Heart left ventricle (tissue), 16 donors: Measurements from ENCODE around the gene TMEFF2. TPM values are rescaled to one million over a fixed set of nuclear protein-coding genes. Genes with fewer than 3 reads are reported as not detected.

Experiments
- ATAC-seq, 4 donors: fragments of 200-7000 bp; cut with Tn5 transposase; one replicate each; pipeline ENCODE4 v1.9.1; 2020 to 2022; ENCODE audit warnings: moderate library complexity in 4 of 4, mild to moderate bottlenecking in 3 of 4, moderate number of reproducible peaks in 1 of 4
- DNase-seq, 5 donors: peaks; one replicate each; pipeline ENCODE4 v3.0.0-alpha.2; 2020
- H3K27ac ChIP-seq, 12 donors: fragments of 200-600 bp; sonication (generic) in 4 of 12; one replicate each; pipeline versions ENCODE4 v1.5.0 to v1.8.0; 2016 to 2022; ENCODE audit warnings: mild to moderate bottlenecking in 2 of 12
- H3K27me3 ChIP-seq, 9 donors: fragments of 200-600 bp; sonication (generic) in 2 of 9; one replicate each; pipeline versions ENCODE4 v1.5.1 to v1.8.0; 2016 to 2022; ENCODE audit warnings: mild to moderate bottlenecking in 3 of 9
- H3K36me3 ChIP-seq, 9 donors: fragments of 200-600 bp; sonication (generic) in 2 of 9; one replicate each; pipeline versions ENCODE4 v1.5.0 to v1.8.0; 2018 to 2022; ENCODE audit warnings: mild to moderate bottlenecking in 2 of 9
- H3K4me1 ChIP-seq, 12 donors: fragments of 200-600 bp; sonication (generic) in 4 of 12; one replicate each; pipeline versions ENCODE4 v1.5.0 to v1.8.0; 2016 to 2022; ENCODE audit warnings: mild to moderate bottlenecking in 3 of 12
- H3K4me3 ChIP-seq, 12 donors: fragments of 200-600 bp; sonication (generic) in 4 of 12; one replicate each; pipeline versions ENCODE4 v1.5.0 to v1.8.0; 2017 to 2022; ENCODE audit warnings: mild to moderate bottlenecking in 9 of 12, moderate library complexity in 4 of 12
- H3K9me3 ChIP-seq, 12 donors: fragments of 200-600 bp; sonication (generic) in 4 of 12; one replicate each; pipeline versions ENCODE4 v1.5.0 to v1.8.0; 2016 to 2022; ENCODE audit warnings: mild to moderate bottlenecking in 1 of 12
- CTCF ChIP-seq, 12 donors: fragments of 200-600 bp; sonication (generic) in 4 of 12; IDR thresholded peaks; one replicate each; pipeline versions ENCODE4 v1.5.0 to v1.8.0; 2018 to 2022; ENCODE audit warnings: antibody characterized with exemption in 12 of 12, mild to moderate bottlenecking in 5 of 12
- POLR2A ChIP-seq, 2 donors: fragments of 450-650 bp; IDR thresholded peaks; one replicate each; pipeline ENCODE4 v1.6.1; 2017; ENCODE audit warnings: antibody characterized with exemption in 2 of 2, mild to moderate bottlenecking in 2 of 2, moderate library complexity in 2 of 2
- WGBS, 4 donors: extraction: QIAGEN DNeasy Blood & Tissue Kit in 2 of 4; methylation state at CpG; one replicate each; pipeline versions ENCODE4 v1.1.5 to v1.1.7; 2013 to 2018; 5-methylcytosine and 5-hydroxymethylcytosine counted together
- intact Hi-C, 10 donors: fragments of 100-400 bp; cut with DNase I; formaldehyde crosslinking; loops; one replicate each; pipeline versions ENCODE4 v1.11.1 to v1.14.2; 2022
- polyA plus RNA-seq, 2 donors: library from polyadenylated mRNA; stranded (reverse); fragments of 200-250 nt; gene quantifications; one replicate each; pipeline ENCODE4 v1.2.3, GENCODE V29; 2013
- total RNA-seq, 9 donors: library from RNA; depleted of rRNA in 2 of 9; stranded (reverse); fragments of >200 nt in 2 of 9; fragmentation: NEBNext Ultra II Directional in 3 of 9; extraction: Animal tissue kit (Norgen Biotek cat#: 25700) in 3 of 9; gene quantifications; one replicate each; pipeline versions ENCODE4 v1.1.0 to v1.2.4, GENCODE V29; 2016 to 2023
- donor health status: ischemic (EF 13 %, LVEDD 7.1; RV severe dilation, severe dysfunction).
- donor health status: healthy with polysubstance abuse.
- donor health status: DM: no; HTN: yes; CAD: no.
- donor health status: DM: no; HTN: no; CAD: no.
- donor health status: ischemic (EF 25% LVEDD 6.9; RV normal size, moderate dysfunction).
- donor health status: ischemic (EF 25% LVEDD 5.7; RV mildly dilated, moderate dysfunction).
- donor health status: healthy.
- donor health status: DM: yes; HTN: yes; CAD: no.
- donor health status: ischemic (EF 35%, LVEDD 5.7; RV mildly dilated, moderate dysfunction).
- donor health status: nonischemic (EF 11% LVEDD 7.7; RV severe dilation, severe dysfunction).
- donor health status: DM: yes; HTN: yes; CAD: no.
- donor health status: PGD.
- donor health status: ischemic (EF 29% LVEDD 5.4; RV normal size, mild dysfunction).
- donor health status: nonischemic (EF 23%, LVEDD 6.1; RV moderate dilation, normal function).

The TMEFF2 gene
- total and polyA plus RNA-seq, 11 donors, result 0.08 to 0.44 (median 0.23) TPM; not detected in 7

DNA sequence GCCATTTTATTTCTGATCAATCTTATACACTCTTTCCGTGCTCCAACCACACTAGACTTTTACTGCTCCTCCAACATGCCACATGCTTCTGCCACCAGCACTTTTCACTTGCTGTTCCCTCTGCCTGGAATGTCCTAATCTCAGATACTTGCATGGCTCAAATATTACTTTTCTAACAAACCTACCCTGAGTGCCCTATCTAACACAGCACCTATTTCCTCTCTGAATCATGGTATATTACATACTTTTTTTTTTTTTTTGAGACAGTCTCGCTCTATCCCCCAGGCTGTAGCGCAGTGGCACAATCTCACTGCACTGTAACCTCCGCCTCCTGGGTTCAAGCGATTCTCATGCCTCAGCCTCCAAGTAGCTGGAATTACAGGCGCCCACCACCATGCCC, 181.5 kb downstream of the TMEFF2 start:
- H3K27me3 ChIP-seq, result no peaks in the 10 kb centered on the region
- peaks cover 0 to 8% (median 4%) of the 10 kb centered on the region in 12 donors for H3K4me1 ChIP-seq
- no peak for TF ChIP-seq CTCF (IDR thresholded peaks at IDR 0.05)
- TF ChIP-seq POLR2A (IDR thresholded peaks at IDR 0.05), result no peak
- H3K9me3 ChIP-seq, result no peaks in the 10 kb centered on the region
- 96 to 98% (median 98%) methylated on average over 6 of the region's 6 CpGs for WGBS, 4 donors
- H3K36me3 ChIP-seq, result no peaks in the 10 kb centered on the region
- no peak overlapping the region for H3K4me3 ChIP-seq
- no peak overlapping the region for H3K27ac ChIP-seq
- no peak for DNase-seq
- intact Hi-C loops, result no loop called here
- no peak for ATAC-seq

DNA sequence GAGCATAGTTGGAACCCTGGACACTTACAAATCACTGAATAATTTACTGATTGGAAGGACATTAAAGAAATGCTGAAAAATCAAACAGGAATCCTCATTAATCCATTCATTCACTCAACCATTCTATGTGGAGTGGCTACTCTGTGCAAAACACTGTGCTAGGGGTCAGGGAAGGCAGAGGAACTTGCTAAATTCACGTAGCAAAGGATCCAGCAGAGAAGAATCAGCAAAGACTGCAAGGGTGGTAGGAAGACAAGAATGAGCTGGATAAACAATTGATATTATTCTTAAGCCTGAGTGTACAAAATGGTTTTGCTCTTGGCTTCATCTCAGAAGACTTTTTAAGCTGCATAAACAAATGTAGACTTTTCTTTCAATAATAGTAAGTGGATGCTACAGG, 183.5 kb downstream of the TMEFF2 start:
- no peak overlapping the region for H3K27ac ChIP-seq
- H3K4me1 ChIP-seq, result peaks cover 0 to 17% (median 10%) of the 10 kb centered on the region in 12 donors
- DNase-seq (no peak), ATAC-seq (no peak)
- H3K4me3 ChIP-seq, result no peak overlapping the region
- no peaks in the 10 kb centered on the region for H3K36me3 ChIP-seq
- no peaks in the 10 kb centered on the region for H3K27me3 ChIP-seq
- intact Hi-C loops, result no loop called here
- no peaks in the 10 kb centered on the region for H3K9me3 ChIP-seq
- WGBS, 4 donors, result 74 to 78% (median 78%) methylated on average over 1 of the region's 1 CpG
- TF ChIP-seq POLR2A (IDR thresholded peaks at IDR 0.05) (no peak), CTCF (IDR thresholded peaks at IDR 0.05) (no peak)

GRCh38 chr2:192010073-192010472, 184.7 kb downstream of the TMEFF2 start:
- no peak for DNase-seq
- H3K4me3 ChIP-seq, result no peak overlapping the region

DNA sequence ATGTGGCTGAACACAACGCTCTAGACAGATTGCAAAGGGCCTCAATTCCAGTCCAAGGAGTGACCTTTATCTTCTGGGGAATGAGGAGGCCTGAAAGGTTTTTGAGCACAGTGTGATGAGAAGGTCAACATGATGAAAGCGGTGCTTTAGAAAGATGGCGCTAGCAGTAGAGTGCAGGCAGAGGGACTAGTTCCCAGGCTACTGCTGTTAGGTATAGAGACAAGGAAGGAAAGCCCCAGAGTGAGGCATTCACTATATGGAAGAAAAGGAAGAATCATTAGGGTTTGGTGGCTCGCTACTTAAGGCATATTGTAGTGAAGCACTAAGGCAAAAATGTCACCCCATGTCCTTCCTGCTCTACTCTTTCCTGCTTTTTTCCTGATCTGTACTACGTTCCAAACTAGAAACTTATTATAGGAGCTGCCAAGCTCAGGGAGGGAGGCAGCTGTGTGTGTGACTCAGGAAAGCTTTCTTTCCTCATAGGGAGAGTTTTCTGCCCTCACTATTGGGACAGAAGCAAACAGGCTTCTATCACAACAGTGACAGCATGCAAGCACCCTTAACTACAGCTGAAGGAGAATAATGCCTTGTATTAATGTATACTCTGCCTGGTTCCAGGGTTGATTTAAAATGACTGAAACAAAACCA, 187.0 kb downstream of the TMEFF2 start:
- H3K27ac ChIP-seq, result peak overlapping the region in 3 of 12 donors; percentile 4 to 33 (median 7)
- no peak for TF ChIP-seq POLR2A (IDR thresholded peaks at IDR 0.05)
- TF ChIP-seq CTCF (IDR thresholded peaks at IDR 0.05), result no peak
- no peaks in the 10 kb centered on the region for H3K9me3 ChIP-seq
- intact Hi-C loops, result loop anchor here in 1 of 10 donors (10.0 kb wide), 1 partner anchor 163 kb away; the partner anchor contains the start of gene CAVIN2
- H3K36me3 ChIP-seq, result no peaks in the 10 kb centered on the region
- H3K4me1 ChIP-seq, result peaks cover 0 to 28% (median 11%) of the 10 kb centered on the region in 12 donors
- H3K27me3 ChIP-seq, result no peaks in the 10 kb centered on the region
- ATAC-seq (peak; percentile 36 to 66 (median 52)), DNase-seq (no peak)
- WGBS, 4 donors, result 65 to 80% (median 71%) methylated on average over 5 of the region's 5 CpGs
- no peak overlapping the region for H3K4me3 ChIP-seq

More at GRCh38 chr2:192010073-192010472, 184.7 kb downstream of the TMEFF2 start:
- WGBS, 4 donors, result 52 to 56% (median 53%) methylated on average over 5 of the region's 5 CpGs
- ATAC-seq, result no peak
- Histone ChIP-seq H3K36me3 (no peaks in the 10 kb centered on the region), H3K27me3 (no peaks in the 10 kb centered on the region), H3K4me1 (peaks cover 0 to 18% (median 10%) of the 10 kb centered on the region in 12 donors), H3K9me3 (no peaks in the 10 kb centered on the region), H3K27ac (no peak overlapping the region)
- intact Hi-C loops, result no loop called here
- TF ChIP-seq POLR2A (IDR thresholded peaks at IDR 0.05) (no peak), CTCF (IDR thresholded peaks at IDR 0.05) (no peak)
